Uterus (tissue), 4 donors: ENCODE results near the gene THRB. TPM values are rescaled to one million over a fixed set of nuclear protein-coding genes. Genes with fewer than 3 reads are reported as not detected.

ENCODE experiments used
- DNase-seq, 2 donors: peaks; one replicate each; pipeline ENCODE4 v3.0.0-alpha.2; 2019 to 2020
- H3K27ac ChIP-seq, 2 donors: fragments of 200-600 bp; sonication (generic); 1 replicate in 1 of 2; 2 replicates in 1 of 2; pipeline ENCODE4 v1.5.1; 2016 to 2018
- H3K27me3 ChIP-seq, 2 donors: fragments of 200-600 bp; sonication (generic); one replicate each; pipeline ENCODE4 v1.5.1; 2018 to 2019; ENCODE audit warnings: control low read depth in 1 of 2
- H3K36me3 ChIP-seq, 2 donors: fragments of 200-600 bp; sonication (generic); one replicate each; pipeline ENCODE4 v1.5.1; 2019; ENCODE audit warnings: control low read depth in 1 of 2
- H3K4me1 ChIP-seq, 2 donors: fragments of 200-600 bp; sonication (generic); one replicate each; pipeline ENCODE4 v1.5.1; 2018 to 2019; ENCODE audit warnings: control low read depth in 1 of 2
- H3K4me3 ChIP-seq, 2 donors: fragments of 200-600 bp; sonication (generic); 1 replicate in 1 of 2; 2 replicates in 1 of 2; pipeline ENCODE4 v1.5.1; 2018 to 2019; ENCODE audit warnings: mild to moderate bottlenecking in 1 of 2
- H3K9me3 ChIP-seq, 2 donors: fragments of 200-600 bp; sonication (generic); one replicate each; pipeline ENCODE4 v1.5.1; 2019; ENCODE audit warnings: control low read depth in 1 of 2
- POLR2A ChIP-seq, 2 donors: fragments of 450-650 bp; IDR thresholded peaks; one replicate each; pipeline ENCODE4 v1.6.1; 2016; ENCODE audit warnings: antibody characterized with exemption in 2 of 2, mild to moderate bottlenecking in 1 of 2, moderate library complexity in 1 of 2
- intact Hi-C: fragments of 100-400 bp; cut with DNase I; formaldehyde crosslinking; loops from one replicate; pipeline ENCODE4 v1.15.1; 2023; ENCODE audit warnings: low total_unique reads
- total RNA-seq, 4 donors: library from RNA; depleted of rRNA in 3 of 4; stranded (reverse); fragments of >200 nt in 3 of 4; gene quantifications; one replicate each; pipeline versions ENCODE4 v1.1.0 to v1.2.4, GENCODE V29; 2014 to 2023
- TF ChIP-seq, protein P1 (sequence below), 4 experiments: fragments of 200-600 bp in 2 of 4; fragments of 450-650 bp in 2 of 4; sonication (generic) in 2 of 4; IDR thresholded peaks; one replicate each; pipeline ENCODE4 v1.5.1; 2016 to 2019; ENCODE audit warnings: antibody characterized with exemption in 4 of 4, mild to moderate bottlenecking in 2 of 4, moderate library complexity in 1 of 4
- donor health status: DM: yes; HTN: yes; CAD: no.

THRB gene
- total RNA-seq, 4 donors from 2014 or later = 4.6 to 38.2 (median 17.3) TPM

DNA sequence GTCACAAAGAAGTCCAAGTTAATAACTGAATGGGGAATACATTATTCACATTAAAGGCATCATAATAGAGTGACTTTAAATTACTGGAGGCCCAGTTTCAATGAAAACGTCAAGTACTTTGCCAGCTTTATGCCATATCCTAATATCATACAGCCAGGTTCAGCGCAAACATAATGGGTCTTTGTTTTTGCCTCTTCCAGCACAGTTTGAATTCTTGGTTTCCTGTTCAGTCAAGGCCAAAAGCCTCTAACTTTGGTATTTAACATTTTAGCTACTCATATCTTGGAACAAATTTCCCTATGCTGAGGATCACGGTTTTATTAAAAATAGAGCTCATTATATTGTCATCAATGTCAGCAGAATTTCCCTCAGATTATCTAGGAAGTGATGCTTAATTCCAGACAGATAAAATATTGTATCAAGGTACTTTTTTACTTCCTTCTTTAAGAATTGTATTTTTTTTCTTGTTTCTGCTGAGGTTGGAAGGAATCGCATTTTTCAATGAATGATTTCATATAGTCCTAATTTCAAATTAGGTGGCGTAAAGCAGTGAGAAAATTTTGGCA, 269.2 kb downstream of the THRB start:
- Histone ChIP-seq H3K4me3 (no peak overlapping the region), H3K27ac (peak overlapping the region; percentile 48 to 65), H3K36me3 (no peaks in the 10 kb centered on the region), H3K27me3 (no peaks in the 10 kb centered on the region), H3K9me3 (no peaks in the 10 kb centered on the region), H3K4me1 (peaks cover 2 to 9% of the 10 kb centered on the region in 2 donors)
- no peak for TF ChIP-seq POLR2A (IDR thresholded peaks at IDR 0.05)
- TF ChIP-seq, protein P1, sequence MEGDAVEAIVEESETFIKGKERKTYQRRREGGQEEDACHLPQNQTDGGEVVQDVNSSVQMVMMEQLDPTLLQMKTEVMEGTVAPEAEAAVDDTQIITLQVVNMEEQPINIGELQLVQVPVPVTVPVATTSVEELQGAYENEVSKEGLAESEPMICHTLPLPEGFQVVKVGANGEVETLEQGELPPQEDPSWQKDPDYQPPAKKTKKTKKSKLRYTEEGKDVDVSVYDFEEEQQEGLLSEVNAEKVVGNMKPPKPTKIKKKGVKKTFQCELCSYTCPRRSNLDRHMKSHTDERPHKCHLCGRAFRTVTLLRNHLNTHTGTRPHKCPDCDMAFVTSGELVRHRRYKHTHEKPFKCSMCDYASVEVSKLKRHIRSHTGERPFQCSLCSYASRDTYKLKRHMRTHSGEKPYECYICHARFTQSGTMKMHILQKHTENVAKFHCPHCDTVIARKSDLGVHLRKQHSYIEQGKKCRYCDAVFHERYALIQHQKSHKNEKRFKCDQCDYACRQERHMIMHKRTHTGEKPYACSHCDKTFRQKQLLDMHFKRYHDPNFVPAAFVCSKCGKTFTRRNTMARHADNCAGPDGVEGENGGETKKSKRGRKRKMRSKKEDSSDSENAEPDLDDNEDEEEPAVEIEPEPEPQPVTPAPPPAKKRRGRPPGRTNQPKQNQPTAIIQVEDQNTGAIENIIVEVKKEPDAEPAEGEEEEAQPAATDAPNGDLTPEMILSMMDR (IDR thresholded peaks at IDR 0.05) = no peak
- DNase-seq = no peak
- intact Hi-C loops = no loop called here

DNA sequence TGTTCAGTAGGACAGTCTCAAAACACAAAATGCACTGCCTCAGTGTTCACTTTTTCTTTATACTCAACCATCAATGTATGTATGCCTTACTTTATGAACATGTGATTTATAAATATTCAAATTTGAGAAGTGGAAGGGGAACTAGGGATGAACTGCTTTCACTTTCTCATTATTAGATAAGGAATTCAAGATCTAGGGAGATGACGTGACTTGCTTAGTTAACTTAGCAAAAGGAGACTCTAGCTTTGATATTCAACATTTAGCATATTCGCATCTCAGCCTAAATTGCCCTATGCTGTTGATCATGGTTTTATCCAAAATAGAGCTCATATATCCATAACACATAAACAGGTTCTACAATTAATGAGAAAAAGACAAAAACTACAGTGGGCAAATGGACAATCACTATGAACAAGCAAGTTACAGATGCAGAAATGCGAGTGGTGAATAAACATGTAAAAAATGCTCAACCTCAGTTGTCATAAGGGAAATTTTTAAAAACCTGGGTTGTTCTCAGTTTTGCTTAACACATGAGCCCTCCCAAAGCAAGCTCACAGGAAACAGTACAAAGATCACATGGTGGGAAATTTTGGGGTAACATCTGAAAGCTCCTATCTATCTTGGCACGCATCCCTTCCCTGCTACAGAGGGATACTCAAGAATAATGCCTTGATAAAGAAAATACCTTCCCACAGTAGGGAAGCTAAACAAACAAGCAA, 269.8 kb downstream of the THRB start:
- TF ChIP-seq POLR2A (IDR thresholded peaks at IDR 0.05) = no peak
- TF ChIP-seq, protein P1 (IDR thresholded peaks at IDR 0.05) = no peak
- intact Hi-C loops = no loop called here
- Histone ChIP-seq H3K27me3 (no peaks in the 10 kb centered on the region), H3K4me1 (peaks cover 5 to 9% of the 10 kb centered on the region in 2 donors), H3K9me3 (no peaks in the 10 kb centered on the region), H3K27ac (peak overlapping the region; percentile 48 to 65), H3K36me3 (no peaks in the 10 kb centered on the region), H3K4me3 (no peak overlapping the region)
- no peak for DNase-seq

DNA sequence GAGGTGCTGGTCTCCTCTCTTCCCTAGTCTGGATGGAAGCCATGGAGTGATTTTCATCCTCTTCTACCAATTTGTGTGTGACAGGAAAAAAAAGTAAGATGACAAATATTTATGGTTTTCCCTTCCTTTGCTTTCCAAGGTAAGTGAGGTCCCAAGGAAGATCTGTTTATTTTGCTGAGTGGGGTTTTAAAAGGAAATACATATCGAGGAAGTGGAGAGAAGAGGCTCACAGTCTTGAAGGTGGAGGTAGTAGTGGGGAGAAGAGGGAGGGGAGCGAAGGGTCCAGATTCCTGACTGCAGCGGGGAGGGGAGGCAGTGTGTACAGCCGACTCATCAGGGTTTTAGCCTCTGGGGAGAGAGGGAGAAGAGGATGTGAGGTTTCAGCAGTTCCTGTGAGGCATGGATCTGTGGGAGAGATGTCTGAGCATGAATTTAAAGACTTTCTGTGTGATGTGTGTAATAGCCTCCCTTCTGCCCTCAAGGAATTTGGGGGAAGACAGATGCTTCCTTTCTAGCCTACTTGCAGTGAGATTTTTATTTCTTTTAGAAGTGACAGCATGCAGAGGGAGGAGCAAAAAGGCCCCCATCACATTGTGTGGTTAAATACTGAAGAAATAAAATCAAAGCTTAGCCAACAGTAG, 272.4 kb downstream of the THRB start:
- Histone ChIP-seq H3K27me3 (no peaks in the 10 kb centered on the region), H3K27ac (peak overlapping the region; percentile 65 to 80), H3K4me1 (peaks cover 5 to 9% of the 10 kb centered on the region in 2 donors), H3K9me3 (no peaks in the 10 kb centered on the region), H3K4me3 (no peak overlapping the region), H3K36me3 (no peaks in the 10 kb centered on the region)
- TF ChIP-seq, protein P1 (IDR thresholded peaks at IDR 0.05) = no peak
- no peak for TF ChIP-seq POLR2A (IDR thresholded peaks at IDR 0.05)
- intact Hi-C loops = no loop called here
- no peak for DNase-seq

DNA sequence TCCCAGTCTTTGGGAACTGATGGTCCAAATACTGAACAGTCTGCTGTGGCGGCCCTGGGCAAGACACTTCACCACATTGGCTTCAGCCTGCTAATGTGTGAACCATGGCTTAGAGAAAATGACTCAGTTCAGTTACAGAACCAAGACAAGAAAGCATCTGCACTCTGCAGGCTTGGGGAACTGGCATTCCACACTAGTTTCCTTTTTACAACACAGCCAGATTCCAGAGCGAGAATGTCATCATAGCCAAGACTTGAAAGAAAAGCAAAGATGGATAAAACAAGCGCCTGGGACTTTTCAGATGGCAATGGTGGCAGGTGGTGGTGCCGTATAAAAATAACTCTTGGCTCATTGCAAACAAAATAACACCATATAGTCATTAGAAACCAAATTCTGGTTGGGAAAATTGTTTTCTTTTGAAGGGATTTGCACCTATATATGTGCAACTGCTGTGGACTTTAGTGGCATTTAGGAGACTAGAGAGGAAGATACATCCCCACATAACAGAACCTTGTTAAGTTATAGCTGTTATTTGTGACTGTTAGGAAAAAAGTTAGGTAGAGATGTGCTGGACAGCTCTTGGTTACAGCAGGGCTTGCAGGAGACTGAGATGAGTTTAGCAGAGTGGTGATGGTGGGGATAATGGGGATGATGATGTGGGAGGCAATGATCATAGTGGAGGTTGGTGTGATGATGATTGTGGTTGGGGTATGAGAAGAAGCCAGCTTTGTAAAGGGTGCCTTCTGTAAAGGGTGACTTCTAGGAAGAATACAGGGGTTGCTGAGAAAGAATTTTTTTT, 273.6 kb downstream of the THRB start:
- DNase-seq = peak; percentile 37 to 65
- Histone ChIP-seq H3K36me3 (no peaks in the 10 kb centered on the region), H3K27me3 (no peaks in the 10 kb centered on the region), H3K4me3 (no peak overlapping the region), H3K9me3 (no peaks in the 10 kb centered on the region), H3K4me1 (peaks cover 5 to 9% of the 10 kb centered on the region in 2 donors), H3K27ac (peak overlapping the region; percentile 65 to 80)
- TF ChIP-seq POLR2A (IDR thresholded peaks at IDR 0.05) = no peak
- TF ChIP-seq, protein P1 (IDR thresholded peaks at IDR 0.05) = no peak
- intact Hi-C loops = no loop called here
